AG04450 (cell line): Measurements from ENCODE around the gene CNTNAP2. TPM values are rescaled to one million over a fixed set of nuclear protein-coding genes. Genes with fewer than 3 reads are reported as not detected.

Experiments used
- CTCF ChIA-PET: fragments of 300-600, 350-600 bp; formaldehyde crosslinking; extraction: SDS; loops from one replicate; lab custom pipeline; 2022; ENCODE audit warnings: antibody characterized with exemption, inconsistent platforms; lab: Charles Lee
- POLR2A ChIA-PET: fragments of 350-600 bp; formaldehyde crosslinking; extraction: SDS; loops from one replicate; lab custom pipeline; 2021; ENCODE audit warnings: antibody characterized with exemption, inconsistent platforms; lab: Yijun Ruan, JAX
- DNase-seq: peaks from one replicate; pipeline ENCODE4 v3.0.0-alpha.2; 2011; ENCODE audit warnings: low read depth, low spot score
- H3K27ac ChIP-seq: one replicate; pipeline ENCODE4 v1.5.1; 2012; ENCODE audit warnings: low read depth, low read length, control low read depth
- H3K27me3 ChIP-seq: one replicate; pipeline ENCODE4 v1.6.0; 2012; ENCODE audit warnings: low read length; ENCODE audit not compliant: control insufficient read depth, insufficient read depth
- H3K4me3 ChIP-seq: 2 replicates; pipeline ENCODE4 v1.5.1; 2011; ENCODE audit warnings: mild to moderate bottlenecking, low read depth, low read length, control low read depth
- H3K9me3 ChIP-seq: 2 replicates; pipeline ENCODE4 v1.5.1; 2012; ENCODE audit warnings: low read length; ENCODE audit not compliant: control insufficient read depth, insufficient read depth
- polyA plus RNA-seq: library from polyadenylated mRNA; depleted of rRNA; stranded (reverse); fragments of >200 nt; gene quantifications from 2 replicates; pipeline ENCODE4 v1.2.3, GENCODE V29; 2011
- TF ChIP-seq, protein P1 (sequence below): IDR thresholded peaks from 2 replicates; pipeline ENCODE4 v1.5.1; 2011; ENCODE audit warnings: low read depth, low read length, control low read depth, inconsistent platforms

CNTNAP2 gene
- polyA plus RNA-seq, 1 experiment: not detected

- H3K27ac ChIP-seq: no peak overlapping the region
- H3K27me3 ChIP-seq: no peaks in the 10 kb centered on the region
- no peak for DNase-seq
- H3K9me3 ChIP-seq: peaks cover 8% of the 10 kb centered on the region
- TF ChIP-seq, protein P1, sequence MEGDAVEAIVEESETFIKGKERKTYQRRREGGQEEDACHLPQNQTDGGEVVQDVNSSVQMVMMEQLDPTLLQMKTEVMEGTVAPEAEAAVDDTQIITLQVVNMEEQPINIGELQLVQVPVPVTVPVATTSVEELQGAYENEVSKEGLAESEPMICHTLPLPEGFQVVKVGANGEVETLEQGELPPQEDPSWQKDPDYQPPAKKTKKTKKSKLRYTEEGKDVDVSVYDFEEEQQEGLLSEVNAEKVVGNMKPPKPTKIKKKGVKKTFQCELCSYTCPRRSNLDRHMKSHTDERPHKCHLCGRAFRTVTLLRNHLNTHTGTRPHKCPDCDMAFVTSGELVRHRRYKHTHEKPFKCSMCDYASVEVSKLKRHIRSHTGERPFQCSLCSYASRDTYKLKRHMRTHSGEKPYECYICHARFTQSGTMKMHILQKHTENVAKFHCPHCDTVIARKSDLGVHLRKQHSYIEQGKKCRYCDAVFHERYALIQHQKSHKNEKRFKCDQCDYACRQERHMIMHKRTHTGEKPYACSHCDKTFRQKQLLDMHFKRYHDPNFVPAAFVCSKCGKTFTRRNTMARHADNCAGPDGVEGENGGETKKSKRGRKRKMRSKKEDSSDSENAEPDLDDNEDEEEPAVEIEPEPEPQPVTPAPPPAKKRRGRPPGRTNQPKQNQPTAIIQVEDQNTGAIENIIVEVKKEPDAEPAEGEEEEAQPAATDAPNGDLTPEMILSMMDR: no peak
- ChIA-PET CTCF (no interaction called here), POLR2A (no interaction called here)
- no peak overlapping the region for H3K4me3 ChIP-seq
Measured at GRCh38 chr7:146138926-146139325, 22.3 kb downstream of the CNTNAP2 start.

GRCh38 chr7:146146831-146147486 lies 30.4 kb downstream of the CNTNAP2 start:
- no peaks in the 10 kb centered on the region for H3K27me3 ChIP-seq
- H3K9me3 ChIP-seq: peaks cover 10% of the 10 kb centered on the region
- no peak overlapping the region for H3K27ac ChIP-seq
- no peak for DNase-seq
- POLR2A ChIA-PET: no interaction called here
- TF ChIP-seq, protein P1: no peak
- no peak overlapping the region for H3K4me3 ChIP-seq
- CTCF ChIA-PET: no interaction called here

DNA sequence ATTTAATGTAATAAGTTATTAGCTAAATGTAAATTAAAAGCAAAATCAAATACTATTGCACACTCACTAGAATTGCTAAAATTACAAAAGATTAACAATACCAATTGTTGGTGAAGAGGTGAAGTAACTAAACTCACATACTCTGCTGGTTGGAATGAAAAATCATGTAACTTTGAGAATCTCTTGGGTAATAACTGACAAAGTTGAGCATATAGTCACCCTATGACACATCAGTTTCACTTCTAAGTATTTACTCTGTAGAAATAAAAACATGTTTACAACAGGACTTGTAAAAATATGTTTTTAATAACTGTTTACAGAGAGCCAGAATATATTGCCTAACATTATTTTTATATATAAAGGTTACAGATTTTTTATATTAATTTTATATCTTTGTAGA lies 33.6 kb downstream of the CNTNAP2 start:
- TF ChIP-seq, protein P1: no peak
- POLR2A ChIA-PET: no interaction called here
- no peaks in the 10 kb centered on the region for H3K9me3 ChIP-seq
- no peaks in the 10 kb centered on the region for H3K27me3 ChIP-seq
- H3K27ac ChIP-seq: no peak overlapping the region
- CTCF ChIA-PET: no interaction called here
- H3K4me3 ChIP-seq: no peak overlapping the region
- DNase-seq: no peak

GRCh38 chr7:146172112-146172511 lies 55.5 kb downstream of the CNTNAP2 start:
- POLR2A ChIA-PET: no interaction called here
- CTCF ChIA-PET: no interaction called here
- Histone ChIP-seq H3K27ac (no peak overlapping the region), H3K9me3 (peaks cover 22% of the 10 kb centered on the region), H3K27me3 (no peaks in the 10 kb centered on the region), H3K4me3 (no peak overlapping the region)
- no peak for DNase-seq
- TF ChIP-seq, protein P1: no peak

GRCh38 chr7:146175716-146176115 lies 59.1 kb downstream of the CNTNAP2 start:
- Histone ChIP-seq H3K27ac (no peak overlapping the region), H3K4me3 (no peak overlapping the region), H3K9me3 (peaks cover 17% of the 10 kb centered on the region), H3K27me3 (no peaks in the 10 kb centered on the region)
- POLR2A ChIA-PET: no interaction called here
- TF ChIP-seq, protein P1: no peak
- CTCF ChIA-PET: no interaction called here
- DNase-seq: no peak
